Heart right ventricle (tissue), 16 donors: Measurements from ENCODE around the gene BACE1. TPM values are rescaled to one million over a fixed set of nuclear protein-coding genes. Genes with fewer than 3 reads are reported as not detected.

Experiments used
- ATAC-seq, 8 donors: fragments of 200-7000 bp; cut with Tn5 transposase; one replicate each; pipeline ENCODE4 v1.9.1; 2020; ENCODE audit warnings: mild to moderate bottlenecking in 8 of 8, moderate library complexity in 8 of 8, moderate number of reproducible peaks in 1 of 8
- DNase-seq, 2 donors: peaks; one replicate each; pipeline ENCODE4 v3.0.0-alpha.2; 2020
- H3K27ac ChIP-seq, 10 donors: fragments of 200-600 bp; sonication (generic) in 2 of 10; one replicate each; pipeline versions ENCODE4 v1.5.0 to v1.8.0; 2020 to 2022; ENCODE audit warnings: mild to moderate bottlenecking in 3 of 10
- H3K27me3 ChIP-seq, 7 donors: fragments of 200-600 bp; one replicate each; pipeline ENCODE4 v1.8.0; 2021 to 2022; ENCODE audit warnings: mild to moderate bottlenecking in 2 of 7
- H3K36me3 ChIP-seq, 9 donors: fragments of 200-600 bp; sonication (generic) in 1 of 9; one replicate each; pipeline versions ENCODE4 v1.5.0 to v1.8.0; 2020 to 2022; ENCODE audit warnings: mild to moderate bottlenecking in 2 of 9
- H3K4me1 ChIP-seq, 9 donors: fragments of 200-600 bp; sonication (generic) in 1 of 9; one replicate each; pipeline versions ENCODE4 v1.5.0 to v1.8.0; 2020 to 2022; ENCODE audit warnings: mild to moderate bottlenecking in 4 of 9
- H3K4me3 ChIP-seq, 10 donors: fragments of 200-600 bp; sonication (generic) in 2 of 10; one replicate each; pipeline versions ENCODE4 v1.5.0 to v1.8.0; 2020 to 2022; ENCODE audit warnings: mild to moderate bottlenecking in 7 of 10, moderate library complexity in 2 of 10
- H3K9me3 ChIP-seq, 11 donors: fragments of 200-600 bp in 10 of 11; sonication (generic) in 2 of 11; one replicate each; pipeline versions ENCODE4 v1.5.0 to v1.8.0; 2013 to 2022; ENCODE audit warnings: mild to moderate bottlenecking in 2 of 11, control low read depth in 1 of 11, moderate library complexity in 1 of 11
- WGBS, 2 donors: extraction: QIAGEN DNeasy Blood & Tissue Kit; methylation state at CpG; one replicate each; pipeline ENCODE4 v1.1.7; 2013; ENCODE audit warnings: inconsistent platforms in 1 of 2; 5-methylcytosine and 5-hydroxymethylcytosine counted together
- intact Hi-C, 10 donors: fragments of 100-400 bp; cut with DNase I; formaldehyde crosslinking; loops; one replicate each; pipeline versions ENCODE4 v1.11.1 to v1.14.2; 2022
- polyA plus RNA-seq, 2 donors: library from polyadenylated mRNA; stranded (reverse); fragments of 200-250 nt; gene quantifications; one replicate each; pipeline ENCODE4 v1.2.3, GENCODE V29; 2013
- total RNA-seq, 10 donors: library from RNA; stranded (reverse); fragmentation: NEBNext Ultra II Directional in 3 of 10; extraction: Animal tissue kit (Norgen Biotek cat#: 25700) in 3 of 10; gene quantifications; one replicate each; pipeline versions ENCODE4 v1.2.1 to v1.2.4, GENCODE V29; 2021 to 2023
- TF ChIP-seq, protein P1 (sequence below), 9 donors: fragments of 200-600 bp; sonication (generic) in 2 of 9; IDR thresholded peaks; one replicate each; pipeline versions ENCODE4 v1.5.0 to v1.8.0; 2021 to 2022; ENCODE audit warnings: antibody characterized with exemption in 9 of 9, mild to moderate bottlenecking in 5 of 9, moderate library complexity in 1 of 9
- donor health status: Arrhythmogenic right ventricular cardiomyopathy.
- donor health status: ischemic (EF 13 %, LVEDD 7.1; RV severe dilation, severe dysfunction).
- donor health status: healthy with polysubstance abuse.
- donor health status: DM: no; HTN: yes; CAD: no.
- donor health status: DM: no; HTN: no; CAD: no.
- donor health status: ischemic (EF 25% LVEDD 6.9; RV normal size, moderate dysfunction).
- donor health status: ischemic (EF 25% LVEDD 5.7; RV mildly dilated, moderate dysfunction).
- donor health status: healthy.
- donor health status: DM: yes; HTN: yes; CAD: no.
- donor health status: Ischemic cardiomyopathy.
- donor health status: ischemic (EF 35%, LVEDD 5.7; RV mildly dilated, moderate dysfunction).
- donor health status: nonischemic (EF 11% LVEDD 7.7; RV severe dilation, severe dysfunction).
- donor health status: DM: yes; HTN: yes; CAD: no.
- donor health status: PGD.
- donor health status: ischemic (EF 29% LVEDD 5.4; RV normal size, mild dysfunction).
- donor health status: nonischemic (EF 23%, LVEDD 6.1; RV moderate dilation, normal function).

Gene BACE1
- total and polyA plus RNA-seq, 12 donors, result 4.6 to 18.7 (median 14.6) TPM

DNA sequence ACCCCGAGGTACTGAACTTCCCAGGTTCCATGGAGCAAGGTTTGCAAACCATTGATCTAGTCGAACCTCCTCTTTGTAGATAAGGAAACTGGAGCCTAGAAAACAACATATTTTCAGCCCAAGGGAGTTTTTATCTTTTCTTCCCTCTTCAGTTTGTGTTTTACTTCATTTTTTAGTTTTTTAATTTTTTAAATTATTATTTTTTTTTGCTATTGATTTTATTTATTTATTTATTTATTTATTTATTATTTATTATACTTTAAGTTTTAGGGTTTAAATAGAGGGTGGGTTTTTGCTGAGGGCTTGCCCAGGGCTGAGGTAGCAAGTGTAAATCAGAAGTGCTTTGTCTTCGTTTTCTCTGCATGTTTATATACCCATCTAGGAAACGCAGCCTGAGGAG, 38.5 kb upstream of the BACE1 start:
- DNase-seq (no peak), ATAC-seq (no peak)
- Histone ChIP-seq H3K36me3 (peaks cover 0 to 94% (median 4%) of the 10 kb centered on the region in 9 donors), H3K27me3 (no peaks in the 10 kb centered on the region), H3K9me3 (no peaks in the 10 kb centered on the region), H3K4me3 (no peak overlapping the region), H3K4me1 (no peaks in the 10 kb centered on the region), H3K27ac (no peak overlapping the region)
- 92 to 97% methylated on average over 4 of the region's 4 CpGs for WGBS, 2 donors
- TF ChIP-seq, protein P1, sequence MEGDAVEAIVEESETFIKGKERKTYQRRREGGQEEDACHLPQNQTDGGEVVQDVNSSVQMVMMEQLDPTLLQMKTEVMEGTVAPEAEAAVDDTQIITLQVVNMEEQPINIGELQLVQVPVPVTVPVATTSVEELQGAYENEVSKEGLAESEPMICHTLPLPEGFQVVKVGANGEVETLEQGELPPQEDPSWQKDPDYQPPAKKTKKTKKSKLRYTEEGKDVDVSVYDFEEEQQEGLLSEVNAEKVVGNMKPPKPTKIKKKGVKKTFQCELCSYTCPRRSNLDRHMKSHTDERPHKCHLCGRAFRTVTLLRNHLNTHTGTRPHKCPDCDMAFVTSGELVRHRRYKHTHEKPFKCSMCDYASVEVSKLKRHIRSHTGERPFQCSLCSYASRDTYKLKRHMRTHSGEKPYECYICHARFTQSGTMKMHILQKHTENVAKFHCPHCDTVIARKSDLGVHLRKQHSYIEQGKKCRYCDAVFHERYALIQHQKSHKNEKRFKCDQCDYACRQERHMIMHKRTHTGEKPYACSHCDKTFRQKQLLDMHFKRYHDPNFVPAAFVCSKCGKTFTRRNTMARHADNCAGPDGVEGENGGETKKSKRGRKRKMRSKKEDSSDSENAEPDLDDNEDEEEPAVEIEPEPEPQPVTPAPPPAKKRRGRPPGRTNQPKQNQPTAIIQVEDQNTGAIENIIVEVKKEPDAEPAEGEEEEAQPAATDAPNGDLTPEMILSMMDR (IDR thresholded peaks at IDR 0.05), result no peak
- intact Hi-C loops, result no loop called here

DNA sequence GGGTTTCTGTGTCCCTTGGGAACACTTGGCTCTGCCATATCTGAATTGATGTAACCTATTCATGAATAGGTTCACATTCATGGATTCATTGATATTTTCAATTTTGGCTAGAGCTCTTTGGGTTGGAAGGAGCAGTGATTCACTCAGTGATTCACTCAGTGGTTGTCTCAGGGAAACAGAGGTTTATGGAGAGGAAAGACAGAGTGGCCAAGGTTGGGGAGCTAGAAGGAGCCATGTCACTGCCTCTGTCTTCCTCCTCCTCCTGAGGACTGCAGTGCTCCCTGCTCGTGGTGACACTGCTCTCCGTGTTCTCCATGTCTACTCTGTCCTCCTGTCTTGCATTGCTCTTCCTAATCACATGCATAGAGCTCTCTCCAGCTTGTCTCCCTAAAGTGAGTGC, 29.0 kb upstream of the BACE1 start:
- ATAC-seq, result no peak
- H3K36me3 ChIP-seq, result peaks cover 0 to 95% (median 17%) of the 10 kb centered on the region in 9 donors
- no peaks in the 10 kb centered on the region for H3K4me1 ChIP-seq
- DNase-seq, result no peak
- TF ChIP-seq, protein P1 (IDR thresholded peaks at IDR 0.05), result no peak
- no peaks in the 10 kb centered on the region for H3K27me3 ChIP-seq
- WGBS, 2 donors, result 91 to 92% methylated on average over 2 of the region's 2 CpGs
- H3K4me3 ChIP-seq, result no peak overlapping the region
- H3K9me3 ChIP-seq, result no peaks in the 10 kb centered on the region
- intact Hi-C loops, result no loop called here
- no peak overlapping the region for H3K27ac ChIP-seq

DNA sequence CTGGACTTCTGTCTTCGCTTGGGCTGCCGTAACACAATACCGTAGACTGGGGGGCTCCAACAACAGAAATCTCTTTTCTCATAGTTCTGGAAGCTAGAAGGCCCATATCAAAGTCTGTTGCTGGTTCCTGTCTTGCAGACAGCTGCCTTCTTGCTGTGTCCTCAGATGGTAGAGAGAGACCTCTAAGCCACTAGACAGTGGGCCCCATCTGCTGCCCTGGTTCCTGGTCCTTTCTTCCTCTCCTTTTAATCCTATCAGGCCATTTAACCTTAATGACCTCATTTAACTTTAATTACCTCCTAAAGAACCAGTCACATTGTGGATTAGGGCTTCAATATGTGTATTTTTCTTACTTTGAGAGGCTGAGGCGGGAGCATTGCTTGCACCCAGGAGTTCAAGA, 21.0 kb upstream of the BACE1 start:
- TF ChIP-seq, protein P1 (IDR thresholded peaks at IDR 0.05), result no peak
- no peaks in the 10 kb centered on the region for H3K9me3 ChIP-seq
- H3K27ac ChIP-seq, result no peak overlapping the region
- H3K4me3 ChIP-seq, result no peak overlapping the region
- peaks cover 0 to 4% (median 0%) of the 10 kb centered on the region in 9 donors for H3K4me1 ChIP-seq
- DNase-seq, result no peak
- ATAC-seq, result no peak
- H3K27me3 ChIP-seq, result no peaks in the 10 kb centered on the region
- intact Hi-C loops, result no loop called here
- 97 to 98% methylated on average over 4 of the region's 4 CpGs for WGBS, 2 donors
- H3K36me3 ChIP-seq, result peaks cover 0 to 64% (median 4%) of the 10 kb centered on the region in 9 donors

DNA sequence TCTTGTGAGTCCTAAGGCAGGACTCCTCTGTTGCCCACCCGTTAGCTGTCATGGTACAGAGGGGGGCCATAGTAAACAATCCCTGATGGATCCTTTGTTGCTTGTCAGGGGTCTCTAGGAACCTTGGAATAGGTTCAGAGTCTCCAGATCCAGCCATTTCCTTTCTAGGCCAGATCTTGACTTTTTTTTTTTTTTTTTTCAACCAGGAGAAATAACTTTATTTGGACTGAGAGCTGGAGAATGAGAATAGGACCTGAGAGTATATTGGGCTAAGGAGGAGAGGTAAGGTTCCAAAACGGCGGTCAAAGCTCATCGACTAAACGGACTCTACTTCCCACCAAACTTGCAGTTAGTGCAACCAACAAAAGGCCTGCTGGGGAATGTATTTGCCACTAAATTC, 19.3 kb upstream of the BACE1 start:
- no peaks in the 10 kb centered on the region for H3K9me3 ChIP-seq
- no peaks in the 10 kb centered on the region for H3K27me3 ChIP-seq
- ATAC-seq (no peak), DNase-seq (no peak)
- H3K27ac ChIP-seq, result no peak overlapping the region
- peaks cover 0 to 47% (median 4%) of the 10 kb centered on the region in 9 donors for H3K36me3 ChIP-seq
- intact Hi-C loops, result no loop called here
- WGBS, 2 donors, result 88 to 94% methylated on average over 5 of the region's 5 CpGs
- no peak overlapping the region for H3K4me3 ChIP-seq
- TF ChIP-seq, protein P1 (IDR thresholded peaks at IDR 0.05), result no peak
- H3K4me1 ChIP-seq, result peaks cover 0 to 4% (median 0%) of the 10 kb centered on the region in 9 donors
